PC-9 (cell line): Measurements from ENCODE around the gene RAPGEF6. TPM values are rescaled to one million over a fixed set of nuclear protein-coding genes. Genes with fewer than 3 reads are reported as not detected.

Source experiments
- BruUV-seq: library from RNA; stranded (reverse); fragments of 400-500 nt; replicated peaks from 2 replicates; lab custom pipeline; 2021; lab: Mats Ljungman, UMichigan
- CTCF ChIA-PET: fragments of 300-600 bp; sonication (Branson Sonifier 250); formaldehyde crosslinking; loops from one replicate; lab custom pipeline; 2022; ENCODE audit warnings: antibody characterized with exemption; lab: Charles Lee
- POLR2A ChIA-PET: fragments of 300-600 bp; sonication (Branson Sonifier 250); formaldehyde crosslinking; loops from one replicate; lab custom pipeline; 2022; ENCODE audit warnings: antibody characterized with exemption; ENCODE audit not compliant: unreplicated experiment; lab: Charles Lee
- DNase-seq, 2 experiments: peaks; one replicate each; pipeline versions ENCODE4 v3.0.0 to v3.0.0-alpha.2; 2015 to 2022; ENCODE audit warnings: mixed read lengths in 1 of 2
- H2AFZ ChIP-seq: fragments of 200-600 bp; sonication (generic); 2 replicates; pipeline ENCODE4 v1.8.1; 2017; ENCODE audit warnings: antibody characterized with exemption
- H3F3A ChIP-seq: fragments of 200-600 bp; sonication (generic); 2 replicates; pipeline ENCODE4 v1.8.1; 2017; ENCODE audit warnings: antibody characterized with exemption, mild to moderate bottlenecking, low read depth; ENCODE audit not compliant: insufficient read depth
- H3K27ac ChIP-seq: fragments of 200-600 bp; sonication (generic); 2 replicates; pipeline ENCODE4 v1.6.1; 2016; ENCODE audit warnings: mixed run types
- H3K27me3 ChIP-seq: fragments of 200-600 bp; sonication (generic); 2 replicates; pipeline ENCODE4 v1.6.1; 2016; ENCODE audit warnings: low read depth, mixed run types; ENCODE audit not compliant: insufficient read depth
- H3K36me3 ChIP-seq: fragments of 200-600 bp; sonication (generic); 2 replicates; pipeline ENCODE4 v1.6.1; 2016; ENCODE audit warnings: low read depth, mixed run types
- H3K4me1 ChIP-seq: fragments of 200-600 bp; sonication (generic); replicated peaks from 2 replicates; pipeline ENCODE4 v1.6.1; 2016; ENCODE audit warnings: mixed run types; ENCODE audit not compliant: insufficient read depth
- H3K4me2 ChIP-seq: fragments of 200-600 bp; sonication (generic); 2 replicates; pipeline ENCODE4 v1.6.1; 2017; ENCODE audit warnings: mixed run types
- H3K4me3 ChIP-seq: fragments of 200-600 bp; sonication (generic); 2 replicates; pipeline ENCODE4 v1.6.1; 2016; ENCODE audit warnings: mixed run types
- H3K79me2 ChIP-seq: fragments of 200-600 bp; sonication (generic); 2 replicates; pipeline ENCODE4 v1.6.1; 2017; ENCODE audit warnings: low read depth, mixed run types
- H3K9me2 ChIP-seq: fragments of 200-600 bp; sonication (generic); 2 replicates; pipeline ENCODE4 v1.8.1; 2017; ENCODE audit warnings: mild to moderate bottlenecking; ENCODE audit not compliant: insufficient read depth
- H3K9me3 ChIP-seq: fragments of 200-600 bp; sonication (generic); 2 replicates; pipeline ENCODE4 v1.8.1; 2016; ENCODE audit warnings: low read depth; ENCODE audit not compliant: insufficient read depth
- H4K20me1 ChIP-seq: fragments of 200-600 bp; sonication (generic); 2 replicates; pipeline ENCODE4 v1.8.1; 2017; ENCODE audit not compliant: insufficient read depth
- CTCF ChIP-seq: fragments of 200-600 bp; sonication (generic); conservative IDR thresholded peaks from 2 replicates; pipeline ENCODE4 v1.6.1; 2017; ENCODE audit warnings: mixed run types, antibody characterized with exemption, mild to moderate bottlenecking, moderate library complexity
- EZH2 ChIP-seq: fragments of 200-600 bp; sonication (generic); IDR thresholded peaks from 2 replicates; pipeline ENCODE4 v1.8.0; 2017; ENCODE audit warnings: antibody characterized with exemption, low read depth
- intact Hi-C: fragments of 100-400 bp; cut with micrococcal nuclease; formaldehyde crosslinking; loops from one replicate; pipeline ENCODE4 v1.10.0; 2022; ENCODE audit not compliant: unreplicated experiment
- total RNA-seq: library from RNA; stranded (reverse); gene quantifications from 2 replicates; pipeline ENCODE4 v1.2.3, GENCODE V29; 2021

RAPGEF6 gene
- total RNA-seq, 1 experiment from 2014 or later = 17.1 TPM

DNA sequence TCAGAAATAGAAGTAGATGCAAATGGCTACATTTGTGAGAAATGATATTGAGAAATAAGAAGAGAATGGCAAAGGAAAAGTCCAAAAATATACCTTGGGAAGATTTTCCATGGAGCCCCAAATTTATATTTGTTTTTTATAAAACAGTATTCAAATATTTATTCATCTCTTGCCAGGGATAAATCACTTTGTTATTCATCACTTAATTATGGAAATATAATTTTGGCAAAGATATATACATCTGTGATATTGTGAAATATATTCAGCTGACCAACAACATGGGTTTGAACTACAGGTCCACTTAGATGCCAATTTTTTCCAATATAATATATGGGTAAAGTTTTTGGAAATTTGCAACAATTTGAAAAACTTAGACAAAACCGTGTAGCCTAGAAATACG is 19.7 kb upstream of the RAPGEF6 start:
- ChIA-PET CTCF (no interaction called here), POLR2A (no interaction called here)
- no peak overlapping the region for H2AFZ ChIP-seq
- no peaks in the 10 kb centered on the region for H3F3A ChIP-seq
- no peaks in the 10 kb centered on the region for H3K79me2 ChIP-seq
- no peaks in the 10 kb centered on the region for H3K27me3 ChIP-seq
- no peaks in the 10 kb centered on the region for H3K4me1 ChIP-seq
- H3K9me3 ChIP-seq = no peaks in the 10 kb centered on the region
- H3K36me3 ChIP-seq = peaks cover 19% of the 10 kb centered on the region; the same call in 1 of the 2 replicates
- H3K4me2 ChIP-seq = no peak overlapping the region
- H3K4me3 ChIP-seq = no peak overlapping the region
- no peaks in the 10 kb centered on the region for H4K20me1 ChIP-seq
- BruUV-seq = no TSS peak
- no peaks in the 10 kb centered on the region for H3K9me2 ChIP-seq
- no peak overlapping the region for H3K27ac ChIP-seq
- intact Hi-C loops = no loop called here
- TF ChIP-seq CTCF (no peak), EZH2 (no peak)
- no peak for DNase-seq

- no peak for DNase-seq
- Histone ChIP-seq H3K4me3 (no peak overlapping the region), H3K4me1 (no peaks in the 10 kb centered on the region), H3F3A (no peaks in the 10 kb centered on the region), H3K4me2 (no peak overlapping the region), H4K20me1 (no peaks in the 10 kb centered on the region), H3K36me3 (peaks cover 15% of the 10 kb centered on the region; the same call in 1 of the 2 replicates), H3K9me2 (no peaks in the 10 kb centered on the region), H3K27me3 (no peaks in the 10 kb centered on the region), H3K79me2 (no peaks in the 10 kb centered on the region), H3K9me3 (no peaks in the 10 kb centered on the region), H2AFZ (no peak overlapping the region), H3K27ac (no peak overlapping the region)
- no peak for TF ChIP-seq CTCF
- no peak for TF ChIP-seq EZH2
- ChIA-PET CTCF (no interaction called here), POLR2A (no interaction called here)
- intact Hi-C loops = no loop called here
- no TSS peak for BruUV-seq
Observed at GRCh38 chr5:131654309-131654708, 19.3 kb upstream of the RAPGEF6 start.

DNA sequence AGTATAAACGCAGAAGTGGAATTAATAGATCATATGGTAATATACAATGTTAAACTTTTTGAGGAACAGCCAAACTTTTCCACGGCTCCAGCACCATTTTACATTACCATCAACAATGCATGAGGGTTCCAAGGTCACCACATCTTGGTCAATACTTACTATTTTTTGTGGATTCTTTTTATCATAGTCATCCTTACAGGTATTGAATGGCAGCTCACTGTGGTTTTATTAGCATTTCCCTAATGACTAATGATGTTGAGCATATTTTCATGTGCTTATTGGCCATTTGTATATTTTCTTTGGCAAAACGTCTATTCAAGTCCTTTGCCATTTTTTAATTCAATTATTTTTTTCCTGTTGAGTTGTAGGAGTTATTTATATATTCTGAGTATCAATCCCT is 14.1 kb upstream of the RAPGEF6 start:
- Histone ChIP-seq H3K4me1 (no peaks in the 10 kb centered on the region), H2AFZ (no peak overlapping the region), H3F3A (no peaks in the 10 kb centered on the region), H3K9me2 (no peaks in the 10 kb centered on the region), H3K79me2 (no peaks in the 10 kb centered on the region), H3K9me3 (no peaks in the 10 kb centered on the region), H3K27me3 (no peaks in the 10 kb centered on the region), H3K4me3 (no peak overlapping the region), H3K36me3 (peaks cover 18% of the 10 kb centered on the region; the same call in 1 of the 2 replicates), H3K4me2 (no peak overlapping the region), H4K20me1 (no peaks in the 10 kb centered on the region), H3K27ac (no peak overlapping the region)
- POLR2A ChIA-PET = no interaction called here
- TF ChIP-seq CTCF (no peak), EZH2 (no peak)
- CTCF ChIA-PET = no interaction called here
- intact Hi-C loops = no loop called here
- DNase-seq = no peak
- no TSS peak for BruUV-seq
